Measurements from ENCODE around the gene SLC38A6. TPM values are rescaled to one million over a fixed set of nuclear protein-coding genes. Genes with fewer than 3 reads are reported as not detected.

The SLC38A6 gene
- total and polyA plus RNA-seq, 2 experiments from 2014 or later, result 11.9 to 23.2 TPM

- TF ChIP-seq CTCF (conservative IDR thresholded peaks at IDR 0.05; ENCODE audit: low read depth in 2 of 2), result no peak
- TF ChIP-seq NANOG (IDR thresholded peaks at IDR 0.05; ENCODE audit: borderline replicate concordance), result no peak
- no peak for TF ChIP-seq STAT1 (IDR thresholded peaks at IDR 0.05; ENCODE audit: unreplicated experiment)
- TF ChIP-seq REST (IDR thresholded peaks at IDR 0.05; ENCODE audit: unreplicated experiment), result no peak
- no peak for TF ChIP-seq ETS1 (IDR thresholded peaks at IDR 0.05)
These were observed 109.6 kb downstream of the SLC38A6 start (continued) for GRCh38 chr14:61090432-61091216.

GRCh38 chr14:61091657-61092273 is 110.7 kb downstream of the SLC38A6 start:
- Histone ChIP-seq H3K36me3 (ENCODE audit: insufficient read depth) (no peaks in the 10 kb centered on the region; the same call in 1 of the 2 replicates), H3K79me2 (replicated peaks; ENCODE audit: insufficient read depth) (no peaks in the 10 kb centered on the region), H3F3A (replicated peaks; ENCODE audit: low read depth) (no peaks in the 10 kb centered on the region), H3K4me2 (no peak overlapping the region), H3K4me1 (ENCODE audit: insufficient read depth) (no peaks in the 10 kb centered on the region), H4K20me1 (replicated peaks; ENCODE audit: insufficient read depth) (no peaks in the 10 kb centered on the region), H3K9me2 (ENCODE audit: insufficient read depth) (no peaks in the 10 kb centered on the region), H3K27me3 (ENCODE audit: insufficient read depth) (no peaks in the 10 kb centered on the region), H2AFZ (no peak overlapping the region), H3K4me3 (no peak overlapping the region), H3K27ac (ENCODE audit: low read depth) (no peak overlapping the region)
- Mint-ChIP-seq H3K4me1 (peaks cover 22% of the 10 kb centered on the region), H3K27ac (no peak overlapping the region), H3K27me3 (ENCODE audit: insufficient read depth, low read depth, poor library complexity) (no peaks in the 10 kb centered on the region), H3K4me3 (no peak overlapping the region), H3K9me3 (peaks cover 16% of the 10 kb centered on the region), H3K36me3 (ENCODE audit: low read depth) (peaks cover 3% of the 10 kb centered on the region)
- DNase-seq (ENCODE audit: low spot score) (no peak), ATAC-seq (no peak)
- TF ChIP-seq CREB1 (CRISPR knock-in tag; IDR thresholded peaks at IDR 0.05; ENCODE audit: low read depth), result no peak
- TF ChIP-seq JUNB (IDR thresholded peaks at IDR 0.05; ENCODE audit: unreplicated experiment), result no peak
- TF ChIP-seq REST (IDR thresholded peaks at IDR 0.05; ENCODE audit: unreplicated experiment), result no peak
- TF ChIP-seq EZH2phosphoT487 (IDR thresholded peaks at IDR 0.05; ENCODE audit: unreplicated experiment), result no peak
- no peak for TF ChIP-seq CTCF (conservative IDR thresholded peaks at IDR 0.05; ENCODE audit: low read depth in 2 of 2)
- no peak for TF ChIP-seq EZH2 (IDR thresholded peaks at IDR 0.05; ENCODE audit: low read depth, unreplicated experiment)
- TF ChIP-seq POLR2AphosphoS5 (IDR thresholded peaks at IDR 0.05; ENCODE audit: low read depth), result no peak
- TF ChIP-seq ZNF114 (CRISPR knock-in tag; IDR thresholded peaks at IDR 0.05), result no peak
- TF ChIP-seq NANOG (IDR thresholded peaks at IDR 0.05; ENCODE audit: borderline replicate concordance), result no peak
- TF ChIP-seq STAT1 (IDR thresholded peaks at IDR 0.05; ENCODE audit: unreplicated experiment), result no peak
- TF ChIP-seq ZNF331 (CRISPR knock-in tag; IDR thresholded peaks at IDR 0.05; ENCODE audit: low read depth), result no peak
